ENCODE measurements around the gene KLHL36. TPM values are rescaled to one million over a fixed set of nuclear protein-coding genes. Genes with fewer than 3 reads are reported as not detected.

Gene KLHL36
- total and polyA plus RNA-seq, 4 donors: 11.5 to 53.6 (median 16.9) TPM

GRCh38 chr16:84643180-84643583 is 5.1 kb upstream of the KLHL36 start:
- WGBS: 40% methylated on average over 8 of the region's 8 CpGs
- Histone ChIP-seq H3K9ac (ENCODE audit: low read depth in 1 of 2, low read length in 2 of 2) (no peak overlapping the region), H3K9me3 (ENCODE audit: control insufficient read depth in 4 of 4, low read length in 3 of 4) (no peaks in the 10 kb centered on the region), H3K27ac (ENCODE audit: low read depth in 1 of 2, low read length in 2 of 2) (peak overlapping the region; percentile 5 to 56), H3K36me3 (ENCODE audit: control insufficient read depth in 4 of 4, insufficient read depth in 3 of 4, low read depth in 1 of 4, low read length in 3 of 4) (no peaks in the 10 kb centered on the region), H3K4me1 (ENCODE audit: control insufficient read depth in 4 of 4, insufficient read depth in 4 of 4, low read length in 3 of 4) (peaks cover 2 to 16% (median 8%) of the 10 kb centered on the region in 4 donors), H3K4me3 (ENCODE audit: low read depth in 1 of 3, low read length in 3 of 3) (no peak overlapping the region), H3K27me3 (ENCODE audit: control insufficient read depth in 4 of 4, insufficient read depth in 4 of 4, low read length in 3 of 4) (no peaks in the 10 kb centered on the region)
- DNase-seq (ENCODE audit: low spot score): no peak
- no peak for TF ChIP-seq REST (IDR thresholded peaks at IDR 0.05)
- TF ChIP-seq EGR1 (IDR thresholded peaks at IDR 0.05; ENCODE audit: low read depth in 2 of 2): peak in 1 of 2 donors; percentile 48
- TF ChIP-seq RAD21 (IDR thresholded peaks at IDR 0.05): peak in 1 of 2 donors; percentile 10
- peak; percentile 34 for TF ChIP-seq SP1 (IDR thresholded peaks at IDR 0.05)
- TF ChIP-seq FOXA2 (IDR thresholded peaks at IDR 0.05): no peak
- peak in 1 of 2 donors; percentile 60 for TF ChIP-seq RXRA (IDR thresholded peaks at IDR 0.05)
- TF ChIP-seq HNF4A (conservative IDR thresholded peaks at IDR 0.05): peak in 1 of 2 donors; percentile 63
- no peak for TF ChIP-seq CTCF (IDR thresholded peaks at IDR 0.05; ENCODE audit: low read depth, low read length, missing input control)
- TF ChIP-seq MAX (IDR thresholded peaks at IDR 0.05): peak; percentile 89
- TF ChIP-seq TAF1 (conservative IDR thresholded peaks at IDR 0.05): no peak
- TF ChIP-seq NR2F2 (IDR thresholded peaks at IDR 0.05): no peak

GRCh38 chr16:84643674-84644073 is 4.6 kb upstream of the KLHL36 start:
- Histone ChIP-seq H3K4me1 (ENCODE audit: control insufficient read depth in 4 of 4, insufficient read depth in 4 of 4, low read length in 3 of 4) (peaks cover 2 to 16% (median 8%) of the 10 kb centered on the region in 4 donors), H3K27me3 (ENCODE audit: control insufficient read depth in 4 of 4, insufficient read depth in 4 of 4, low read length in 3 of 4) (no peaks in the 10 kb centered on the region), H3K4me3 (ENCODE audit: low read depth in 1 of 3, low read length in 3 of 3) (no peak overlapping the region), H3K9ac (ENCODE audit: low read depth in 1 of 2, low read length in 2 of 2) (no peak overlapping the region), H3K36me3 (ENCODE audit: control insufficient read depth in 4 of 4, insufficient read depth in 3 of 4, low read depth in 1 of 4, low read length in 3 of 4) (no peaks in the 10 kb centered on the region), H3K27ac (ENCODE audit: low read depth in 1 of 2, low read length in 2 of 2) (no peak overlapping the region), H3K9me3 (ENCODE audit: control insufficient read depth in 4 of 4, low read length in 3 of 4) (no peaks in the 10 kb centered on the region)
- 92% methylated on average over 4 of the region's 4 CpGs for WGBS
- DNase-seq (ENCODE audit: low spot score): no peak
- TF ChIP-seq SP1 (IDR thresholded peaks at IDR 0.05): no peak
- TF ChIP-seq MAX (IDR thresholded peaks at IDR 0.05): no peak
- TF ChIP-seq RAD21 (IDR thresholded peaks at IDR 0.05): no peak
- no peak for TF ChIP-seq REST (IDR thresholded peaks at IDR 0.05)
- no peak for TF ChIP-seq GABPA (IDR thresholded peaks at IDR 0.05 in 1 of 2, conservative IDR thresholded peaks at IDR 0.05 in 1 of 2)
- TF ChIP-seq FOXA1 (IDR thresholded peaks at IDR 0.05): no peak
- no peak for TF ChIP-seq EGR1 (IDR thresholded peaks at IDR 0.05; ENCODE audit: low read depth in 2 of 2)
- TF ChIP-seq RXRA (IDR thresholded peaks at IDR 0.05): no peak
- no peak for TF ChIP-seq FOXA2 (IDR thresholded peaks at IDR 0.05)
- TF ChIP-seq ATF3 (IDR thresholded peaks at IDR 0.05): no peak
- no peak for TF ChIP-seq CTCF (IDR thresholded peaks at IDR 0.05; ENCODE audit: low read depth, low read length, missing input control)
- TF ChIP-seq YY1 (IDR thresholded peaks at IDR 0.05): no peak
- TF ChIP-seq TAF1 (conservative IDR thresholded peaks at IDR 0.05): no peak
- TF ChIP-seq ZBTB33 (IDR thresholded peaks at IDR 0.05): no peak
- TF ChIP-seq NR2F2 (IDR thresholded peaks at IDR 0.05): no peak
- TF ChIP-seq HNF4A (conservative IDR thresholded peaks at IDR 0.05): no peak

All from liver (tissue), 9 donors.